HS-27A (cell line): ENCODE measurements around the gene GSTP1.
"Not testable (repeated sequence)": the region's sequence is repeated elsewhere in the genome, so short reads cannot be mapped to it uniquely, and the experiment has no call there.

ENCODE experiments used
- DNase-seq: peaks from one replicate; pipeline ENCODE4 v3.0.0-alpha.2; 2012; ENCODE audit warnings: low read depth, missing footprints

The GSTP1 gene

DNA sequence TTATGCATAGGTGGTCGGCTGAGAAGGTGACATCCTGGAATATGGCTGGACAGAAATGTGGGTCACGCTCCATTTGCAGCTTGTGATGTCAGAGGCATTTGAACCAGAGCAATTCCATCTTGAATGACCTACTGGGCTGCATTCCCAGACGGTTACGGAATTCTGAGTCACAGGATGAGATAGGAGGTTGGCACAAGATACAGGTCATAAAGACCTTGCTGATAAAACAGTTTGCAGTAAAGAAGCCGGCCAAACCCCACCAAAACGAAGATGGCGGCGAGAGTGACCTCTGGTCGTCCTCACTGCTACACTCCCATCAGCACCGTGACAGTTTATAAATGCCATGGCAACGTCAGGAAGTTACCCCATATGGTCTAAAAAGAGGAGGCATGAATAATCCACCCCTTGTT, 19.9 kb upstream of the GSTP1 start:
- DNase-seq: peak; percentile 72

DNA sequence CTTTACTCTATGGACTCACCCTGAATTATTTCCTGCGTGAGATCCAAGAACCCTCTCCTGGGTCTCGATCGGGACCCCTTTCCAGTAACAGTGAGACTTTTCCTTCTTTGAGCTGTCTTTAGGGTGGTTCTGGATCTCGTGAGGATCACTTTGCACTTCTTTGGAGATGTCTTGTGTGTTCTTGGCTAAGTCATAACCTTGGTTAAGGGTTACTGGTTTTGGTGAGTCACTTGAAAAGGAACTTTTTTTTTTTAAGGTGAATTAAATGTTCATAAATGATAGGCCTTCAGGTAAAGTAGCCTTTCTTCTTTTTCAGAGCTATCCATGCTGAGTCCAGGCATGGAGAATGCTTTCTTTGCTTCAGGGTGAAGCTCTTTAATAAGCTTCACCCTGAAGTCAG, 19.4 kb upstream of the GSTP1 start:
- DNase-seq: no peak

DNA sequence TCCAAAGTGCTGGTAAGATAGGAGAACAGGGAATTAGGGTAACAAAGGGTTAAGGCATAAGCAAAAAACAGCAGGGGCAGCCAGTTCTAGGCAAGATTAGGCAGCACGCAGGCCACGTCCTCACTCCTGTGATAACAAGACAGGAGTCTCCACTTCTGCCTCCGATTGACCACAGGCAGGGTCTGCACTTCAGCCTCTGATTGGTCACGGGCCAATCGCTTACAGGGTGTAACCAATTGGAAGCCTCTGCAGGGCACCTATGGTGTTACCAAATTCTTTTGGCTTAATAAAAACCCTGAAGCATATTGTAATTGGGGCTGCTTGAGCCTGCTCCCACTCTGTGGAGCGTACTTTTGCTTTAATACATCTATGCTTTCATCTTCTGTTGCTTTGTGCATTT, 12.2 kb upstream of the GSTP1 start:
- DNase-seq: no peak

DNA sequence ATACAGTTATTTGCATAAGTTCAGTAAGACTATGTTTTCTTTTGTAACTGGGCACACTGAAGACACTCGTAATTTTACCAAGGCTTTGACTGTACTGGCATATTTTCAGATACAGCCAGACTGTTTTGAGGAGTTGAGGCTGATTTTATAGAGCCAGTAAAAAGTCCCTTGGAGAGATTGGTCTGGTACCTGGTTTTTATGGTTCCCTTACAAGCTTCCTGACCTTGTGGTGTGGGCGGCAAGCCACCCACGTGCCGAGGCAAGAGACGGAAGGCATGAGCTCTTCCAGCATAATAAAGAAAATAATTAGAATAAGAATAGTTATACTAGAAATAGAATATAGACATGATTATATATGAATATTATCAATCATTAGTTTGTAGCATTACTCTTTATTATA, 11.3 kb upstream of the GSTP1 start:
- DNase-seq: no peak

DNA sequence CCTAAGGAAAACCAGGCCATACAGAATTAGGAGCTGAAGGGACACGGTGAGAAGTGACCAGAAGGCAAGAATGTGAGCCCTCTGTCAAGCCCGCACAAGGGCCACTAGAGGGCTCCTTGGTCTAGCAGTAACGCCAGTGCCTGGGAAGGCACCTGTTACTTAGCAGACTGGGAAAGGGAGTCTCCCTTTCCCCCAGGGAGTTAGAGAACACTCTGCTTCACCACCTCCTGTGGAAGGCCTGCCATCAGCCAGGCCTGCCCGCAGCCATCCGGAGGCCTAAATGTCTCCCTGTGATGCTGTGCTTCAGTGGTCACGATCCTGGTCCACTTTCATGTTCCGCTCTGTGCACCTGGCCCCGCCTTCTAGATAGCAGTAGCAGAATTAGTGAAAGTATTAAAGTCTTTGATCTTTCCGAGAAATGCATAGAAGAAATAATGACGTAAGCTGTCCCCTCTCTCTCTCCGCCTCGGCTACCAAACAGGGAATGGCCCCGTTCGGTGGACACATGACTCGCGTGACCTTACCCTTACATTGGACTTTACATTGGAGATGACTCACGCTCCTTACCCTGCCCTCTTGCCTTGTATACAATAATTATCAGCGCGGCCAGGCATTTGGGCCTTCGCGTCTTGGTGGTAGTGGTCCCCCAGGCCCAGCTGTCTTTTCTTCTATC, 10.7 kb upstream of the GSTP1 start:
- no peak for DNase-seq

DNA sequence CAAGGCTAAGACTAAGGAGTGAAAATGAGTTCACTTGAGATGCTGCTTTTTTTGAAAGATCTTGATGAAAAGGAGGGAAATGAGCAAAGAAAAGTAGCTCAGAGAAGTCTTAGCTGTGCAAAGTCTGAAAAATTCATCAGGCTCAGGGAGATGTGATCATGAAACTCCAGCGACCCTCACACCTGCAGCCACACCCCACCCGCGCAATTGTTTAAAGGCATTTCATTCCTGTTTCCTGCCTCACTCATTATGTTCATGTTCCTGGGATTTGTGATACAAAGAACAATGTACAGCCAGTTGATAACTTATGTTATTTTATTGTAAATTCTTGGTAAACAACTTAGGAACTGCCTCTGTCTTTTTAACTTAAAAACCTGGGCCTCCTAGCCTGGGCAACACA, 8.7 kb upstream of the GSTP1 start:
- DNase-seq: no peak

DNA sequence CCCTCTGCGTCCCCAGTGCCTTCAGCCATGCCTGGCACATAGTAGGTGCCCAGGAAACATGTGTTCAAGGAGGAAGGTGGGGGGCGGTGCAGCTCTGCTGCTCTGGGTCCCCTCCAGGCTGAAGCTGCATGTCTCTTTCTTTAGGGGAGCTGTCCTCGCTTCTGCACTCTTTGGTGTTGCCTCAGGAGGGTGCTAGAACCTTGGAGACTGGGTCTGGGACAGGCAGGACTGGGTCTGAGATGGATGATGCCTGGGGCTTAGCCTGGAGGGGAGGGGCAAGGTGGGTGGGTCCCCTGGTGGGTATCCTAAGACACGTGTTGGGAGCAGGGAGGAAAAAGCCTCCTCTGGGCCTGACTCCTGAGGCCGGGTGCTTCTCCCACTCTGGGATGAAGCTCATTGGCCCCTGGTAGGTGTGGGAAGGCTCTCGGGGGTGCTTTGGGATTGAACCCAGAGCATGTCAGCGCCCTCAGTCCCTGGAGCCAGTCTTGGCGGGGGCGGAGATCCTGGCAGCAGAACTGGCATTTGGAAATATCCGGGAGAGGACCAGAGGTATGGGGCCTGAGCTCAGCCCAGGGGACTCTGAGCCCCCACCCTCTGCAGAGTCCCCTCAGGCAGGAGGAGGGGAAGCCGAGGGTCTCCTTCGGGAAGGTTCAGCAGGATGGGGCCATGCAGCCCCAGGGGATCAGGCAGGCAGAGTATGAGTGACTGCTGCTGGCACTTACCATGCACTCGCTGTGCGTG, 6.7 kb upstream of the GSTP1 start:
- no peak for DNase-seq

DNA sequence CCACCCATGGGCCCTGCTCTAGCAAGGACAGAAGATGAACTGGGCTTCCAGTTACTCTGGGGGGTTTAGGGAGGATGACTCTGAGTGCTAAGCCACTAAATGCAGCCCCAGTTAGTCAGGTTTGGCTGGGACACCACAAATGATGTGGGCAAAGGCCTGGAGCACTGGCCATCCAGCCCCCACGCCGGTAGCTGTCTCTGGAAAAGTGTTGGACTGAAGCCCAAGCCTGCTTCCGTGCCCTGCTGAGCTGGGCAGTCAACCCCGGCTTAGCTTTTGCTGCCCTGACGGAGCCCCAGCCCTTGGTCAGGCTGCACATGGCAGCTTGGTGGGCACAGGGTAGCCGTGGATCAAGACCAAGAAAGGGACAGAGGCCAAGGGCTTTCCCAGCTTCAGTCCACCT, 5.7 kb upstream of the GSTP1 start:
- no peak for DNase-seq

DNA sequence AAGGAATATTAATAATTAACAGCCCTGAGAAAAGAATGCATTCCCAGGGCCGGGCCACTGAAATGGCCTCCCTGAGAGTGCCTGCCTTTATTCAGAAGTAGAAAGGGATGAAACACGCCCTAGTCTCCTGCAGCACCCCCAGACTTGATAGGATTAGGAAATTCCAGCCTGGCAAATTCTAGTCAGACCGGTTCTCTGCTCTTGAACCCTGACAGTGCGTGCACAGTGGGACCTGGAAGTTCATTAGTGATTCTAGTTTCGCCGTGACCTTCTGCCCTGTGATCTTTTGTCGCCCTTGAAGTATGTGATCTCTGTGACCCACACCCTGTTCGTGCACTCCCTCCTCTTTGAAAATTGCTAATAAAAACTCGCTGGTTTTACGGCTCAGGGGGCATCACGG, 2.1 kb upstream of the GSTP1 start:
- no peak for DNase-seq

DNA sequence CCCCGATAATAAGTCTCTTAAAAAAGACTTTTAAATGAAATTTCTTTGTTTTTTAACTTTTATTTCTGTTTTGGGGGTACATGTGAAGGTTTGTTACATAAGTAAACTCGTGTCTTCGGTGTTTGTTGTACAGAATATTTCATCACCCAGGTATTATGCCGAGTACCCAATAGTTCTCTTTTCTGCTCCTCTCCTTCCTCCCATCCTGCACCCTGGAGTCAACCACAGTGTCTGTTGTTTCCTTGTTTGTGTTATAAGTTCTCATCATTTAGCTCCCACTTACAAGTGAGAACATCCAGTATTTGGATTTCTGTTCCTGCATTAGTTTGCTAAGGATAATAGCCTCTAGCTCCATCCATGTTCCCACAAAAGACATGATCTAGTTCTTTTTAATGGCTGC, 1.6 kb upstream of the GSTP1 start:
- DNase-seq: no peak

DNA sequence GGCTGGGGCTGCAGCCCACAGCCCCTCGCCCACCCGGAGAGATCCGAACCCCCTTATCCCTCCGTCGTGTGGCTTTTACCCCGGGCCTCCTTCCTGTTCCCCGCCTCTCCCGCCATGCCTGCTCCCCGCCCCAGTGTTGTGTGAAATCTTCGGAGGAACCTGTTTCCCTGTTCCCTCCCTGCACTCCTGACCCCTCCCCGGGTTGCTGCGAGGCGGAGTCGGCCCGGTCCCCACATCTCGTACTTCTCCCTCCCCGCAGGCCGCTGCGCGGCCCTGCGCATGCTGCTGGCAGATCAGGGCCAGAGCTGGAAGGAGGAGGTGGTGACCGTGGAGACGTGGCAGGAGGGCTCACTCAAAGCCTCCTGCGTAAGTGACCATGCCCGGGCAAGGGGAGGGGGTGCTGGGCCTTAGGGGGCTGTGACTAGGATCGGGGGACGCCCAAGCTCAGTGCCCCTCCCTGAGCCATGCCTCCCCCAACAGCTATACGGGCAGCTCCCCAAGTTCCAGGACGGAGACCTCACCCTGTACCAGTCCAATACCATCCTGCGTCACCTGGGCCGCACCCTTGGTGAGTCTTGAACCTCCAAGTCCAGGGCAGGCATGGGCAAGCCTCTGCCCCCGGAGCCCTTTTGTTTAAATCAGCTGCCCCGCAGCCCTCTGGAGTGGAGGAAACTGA, 731 bp downstream of the GSTP1 start:
- DNase-seq: no peak

DNA sequence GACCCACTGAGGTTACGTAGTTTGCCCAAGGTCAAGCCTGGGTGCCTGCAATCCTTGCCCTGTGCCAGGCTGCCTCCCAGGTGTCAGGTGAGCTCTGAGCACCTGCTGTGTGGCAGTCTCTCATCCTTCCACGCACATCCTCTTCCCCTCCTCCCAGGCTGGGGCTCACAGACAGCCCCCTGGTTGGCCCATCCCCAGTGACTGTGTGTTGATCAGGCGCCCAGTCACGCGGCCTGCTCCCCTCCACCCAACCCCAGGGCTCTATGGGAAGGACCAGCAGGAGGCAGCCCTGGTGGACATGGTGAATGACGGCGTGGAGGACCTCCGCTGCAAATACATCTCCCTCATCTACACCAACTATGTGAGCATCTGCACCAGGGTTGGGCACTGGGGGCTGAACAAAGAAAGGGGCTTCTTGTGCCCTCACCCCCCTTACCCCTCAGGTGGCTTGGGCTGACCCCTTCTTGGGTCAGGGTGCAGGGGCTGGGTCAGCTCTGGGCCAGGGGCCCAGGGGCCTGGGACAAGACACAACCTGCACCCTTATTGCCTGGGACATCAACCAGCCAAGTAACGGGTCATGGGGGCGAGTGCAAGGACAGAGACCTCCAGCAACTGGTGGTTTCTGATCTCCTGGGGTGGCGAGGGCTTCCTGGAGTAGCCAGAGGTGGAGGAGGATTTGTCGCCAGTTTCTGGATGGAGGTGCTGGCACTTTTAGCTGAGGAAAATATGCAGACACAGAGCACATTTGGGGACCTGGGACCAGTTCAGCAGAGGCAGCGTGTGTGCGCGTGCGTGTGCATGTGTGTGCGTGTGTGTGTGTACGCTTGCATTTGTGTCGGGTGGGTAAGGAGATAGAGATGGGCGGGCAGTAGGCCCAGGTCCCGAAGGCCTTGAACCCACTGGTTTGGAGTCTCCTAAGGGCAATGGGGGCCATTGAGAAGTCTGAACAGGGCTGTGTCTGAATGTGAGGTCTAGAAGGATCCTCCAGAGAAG, 1.6 kb downstream of the GSTP1 start:
- no peak for DNase-seq

DNA sequence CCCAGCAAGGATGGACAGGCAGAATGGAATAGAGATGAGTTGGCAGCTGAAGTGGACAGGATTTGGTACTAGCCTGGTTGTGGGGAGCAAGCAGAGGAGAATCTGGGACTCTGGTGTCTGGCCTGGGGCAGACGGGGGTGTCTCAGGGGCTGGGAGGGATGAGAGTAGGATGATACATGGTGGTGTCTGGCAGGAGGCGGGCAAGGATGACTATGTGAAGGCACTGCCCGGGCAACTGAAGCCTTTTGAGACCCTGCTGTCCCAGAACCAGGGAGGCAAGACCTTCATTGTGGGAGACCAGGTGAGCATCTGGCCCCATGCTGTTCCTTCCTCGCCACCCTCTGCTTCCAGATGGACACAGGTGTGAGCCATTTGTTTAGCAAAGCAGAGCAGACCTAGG, 2.3 kb downstream of the GSTP1 start:
- no peak for DNase-seq

DNA sequence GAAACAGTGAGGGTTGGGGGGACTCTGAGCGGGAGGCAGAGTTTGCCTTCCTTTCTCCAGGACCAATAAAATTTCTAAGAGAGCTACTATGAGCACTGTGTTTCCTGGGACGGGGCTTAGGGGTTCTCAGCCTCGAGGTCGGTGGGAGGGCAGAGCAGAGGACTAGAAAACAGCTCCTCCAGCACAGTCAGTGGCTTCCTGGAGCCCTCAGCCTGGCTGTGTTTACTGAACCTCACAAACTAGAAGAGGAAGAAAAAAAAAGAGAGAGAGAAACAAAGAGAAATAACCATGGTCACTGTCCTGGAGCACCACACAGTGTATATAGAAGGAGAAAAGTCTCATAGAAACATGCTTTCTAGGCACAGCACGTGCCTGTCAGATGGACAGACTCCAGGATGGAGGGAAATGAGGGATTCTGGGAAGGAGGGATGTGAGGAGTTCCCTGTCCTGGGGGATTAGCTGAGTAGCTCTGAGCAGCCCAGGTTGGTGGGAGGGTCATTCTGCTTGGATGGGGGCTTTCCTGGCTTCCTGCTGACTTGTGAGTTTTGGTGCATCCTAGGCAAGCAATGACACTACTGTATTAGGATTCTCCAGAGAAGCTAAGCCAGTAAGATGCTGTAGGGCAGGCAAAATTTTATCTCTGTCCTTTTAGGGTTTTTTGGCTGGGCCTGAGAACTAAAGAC, 3.1 kb downstream of the GSTP1 start:
- DNase-seq: no peak

DNA sequence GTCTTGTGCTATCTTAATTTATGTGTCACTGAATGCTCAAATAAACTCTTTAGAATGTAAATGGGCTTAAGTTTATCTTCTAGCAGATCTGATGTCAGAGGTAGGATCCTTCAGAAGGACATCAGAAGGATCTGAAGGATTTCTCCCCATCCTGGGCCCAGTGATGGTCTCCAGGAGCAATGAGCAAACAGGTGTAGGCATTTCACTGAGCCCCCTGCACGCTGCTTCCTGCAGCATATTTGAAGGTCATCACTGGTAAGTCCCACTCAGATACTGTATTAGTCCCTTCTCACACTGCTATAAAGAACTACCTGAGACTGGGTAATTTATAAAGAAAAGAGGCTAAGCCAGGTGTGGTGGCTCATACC, 4.5 kb downstream of the GSTP1 start:
- DNase-seq: no peak

DNA sequence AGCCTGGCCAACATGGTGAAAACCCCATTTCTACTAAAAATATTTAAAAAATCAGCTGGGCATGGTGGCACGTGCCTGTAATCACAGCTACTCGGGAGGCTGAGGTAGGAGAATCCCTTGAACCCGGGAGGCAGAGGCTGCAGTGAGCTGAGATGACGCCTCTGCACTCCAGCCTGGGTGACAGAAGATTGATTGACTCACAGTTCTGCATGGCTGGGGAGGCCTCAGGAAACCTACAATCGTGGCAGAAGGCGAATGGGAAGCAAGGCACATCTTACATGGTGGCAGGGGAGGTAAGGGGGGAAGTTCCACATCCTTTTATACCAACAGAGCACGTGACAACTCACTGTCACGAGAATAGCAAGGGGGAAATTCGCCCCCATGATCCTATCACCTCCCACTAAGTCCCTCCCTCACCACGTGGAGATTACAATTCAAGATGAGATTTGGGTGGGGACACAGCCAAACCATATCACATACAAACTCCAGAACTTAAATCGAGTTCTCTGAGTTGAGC, 5.3 kb downstream of the GSTP1 start:
- DNase-seq: not testable (repeated sequence)

DNA sequence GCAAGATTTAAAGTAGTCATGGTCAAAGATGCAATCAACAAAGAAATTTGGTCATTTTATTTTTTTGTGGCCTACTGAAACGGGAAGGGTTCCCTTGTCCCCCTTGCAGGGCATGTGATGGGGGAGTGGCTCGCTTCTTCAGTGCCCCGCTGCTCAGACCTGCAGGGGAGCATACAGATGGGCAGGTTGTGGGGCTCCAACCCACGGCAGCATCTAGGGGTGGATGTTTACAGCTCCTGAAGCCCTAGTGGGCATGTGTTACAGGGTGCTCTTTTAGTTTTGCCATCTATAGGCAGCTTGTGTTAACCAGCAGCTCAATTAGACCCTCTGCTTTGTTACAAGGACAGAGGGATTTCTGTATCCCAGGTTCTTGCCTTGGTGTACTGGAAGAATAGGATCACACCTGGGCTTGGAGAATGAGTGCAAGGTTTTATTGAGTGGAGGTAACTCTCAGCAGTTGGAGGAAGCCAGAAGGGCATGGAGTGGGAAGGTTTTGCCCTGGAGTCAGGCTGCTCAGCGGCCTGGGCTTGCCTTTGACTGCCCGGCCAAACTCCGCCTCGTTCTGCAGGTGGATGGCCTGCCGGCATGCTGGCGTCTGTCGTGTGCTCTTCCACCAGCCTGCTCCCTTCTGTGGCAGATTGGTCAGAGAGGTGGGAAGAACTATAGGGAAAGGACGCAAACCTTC, 9.4 kb downstream of the GSTP1 start:
- DNase-seq: no peak

DNA sequence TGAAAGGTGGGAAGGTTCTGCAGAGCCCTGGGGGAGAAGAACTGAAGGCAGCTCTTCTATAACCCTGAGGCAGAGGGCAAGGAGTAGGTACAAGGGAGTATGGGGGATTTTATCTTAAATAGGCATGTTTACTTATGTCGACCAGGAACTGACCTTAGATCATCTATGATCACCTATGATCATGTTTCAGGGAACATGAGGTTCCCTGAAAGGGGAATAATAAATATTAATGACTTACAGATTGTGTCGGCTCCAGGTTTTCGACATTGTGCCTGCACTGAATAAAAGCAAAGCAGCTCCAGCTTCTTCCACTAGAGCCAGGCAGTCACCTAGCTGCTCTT, 9.9 kb downstream of the GSTP1 start:
- no peak for DNase-seq

DNA sequence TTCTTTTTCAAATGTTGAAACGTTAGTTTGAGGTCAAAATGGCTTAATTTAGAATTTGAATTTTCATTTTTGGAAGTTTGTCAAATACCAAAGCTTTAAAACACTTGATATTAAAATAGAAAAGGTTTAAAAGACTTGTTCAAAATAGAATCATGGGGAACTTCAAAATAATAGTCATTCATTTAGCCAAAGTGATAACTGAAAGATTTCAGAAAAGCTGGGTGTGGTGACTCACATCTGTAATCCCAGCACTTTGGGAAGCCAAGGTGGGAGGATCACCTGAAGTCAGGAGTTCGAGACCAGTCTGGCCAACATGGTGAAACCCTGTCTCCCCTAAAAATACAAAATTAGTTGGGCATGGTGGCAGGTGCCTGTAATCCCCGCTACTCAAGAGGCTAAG, 10.9 kb downstream of the GSTP1 start:
- DNase-seq: no peak

DNA sequence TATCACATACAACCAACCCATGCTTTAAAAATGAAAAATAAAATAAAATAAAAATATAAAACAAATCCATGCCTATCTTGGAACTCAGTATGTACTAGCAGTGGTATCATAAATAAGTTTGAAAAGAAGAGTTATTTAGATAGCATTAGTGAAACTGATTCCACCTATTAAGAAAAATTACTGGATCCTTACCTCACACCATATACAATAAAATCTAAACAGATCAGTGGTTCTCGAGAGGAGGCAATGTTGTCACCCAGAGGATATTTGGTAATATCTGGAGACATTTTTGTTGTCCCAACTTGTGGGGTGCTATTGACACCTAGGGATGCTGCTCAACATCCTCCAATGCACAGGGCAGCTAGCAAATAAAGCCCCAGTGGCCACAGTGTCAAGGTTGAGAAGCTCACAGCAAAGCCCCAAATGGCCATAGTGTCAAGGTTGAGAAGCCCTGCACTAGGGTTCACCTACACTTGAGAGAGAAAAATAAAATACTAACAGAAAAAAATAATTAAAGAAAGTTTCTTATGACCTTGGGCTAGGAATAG, 13.2 kb downstream of the GSTP1 start:
- no peak for DNase-seq

DNA sequence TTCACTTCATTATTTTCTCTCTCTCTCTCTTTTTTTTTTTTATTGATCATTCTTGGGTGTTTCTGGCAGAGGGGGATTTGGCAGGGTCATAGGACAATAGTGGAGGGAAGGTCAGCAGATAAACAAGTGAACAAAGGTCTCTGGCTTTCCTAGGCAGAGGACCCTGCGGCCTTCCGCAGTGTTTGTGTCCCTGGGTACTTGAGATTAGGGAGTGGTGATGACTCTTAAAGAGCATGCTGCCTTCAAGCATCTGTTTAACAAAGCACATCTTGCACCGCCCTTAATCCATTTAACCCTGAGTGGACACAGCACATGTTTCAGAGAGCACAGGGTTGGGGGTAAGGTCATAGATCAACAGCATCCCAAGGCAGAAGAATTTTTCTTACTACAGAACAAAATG, 13.8 kb downstream of the GSTP1 start:
- not testable (repeated sequence) for DNase-seq
